Stimulated activated CD8-positive, alpha-beta memory T cell treated with anti-CD3 and anti-CD28 coated beads, Interleukin-15, amount 100 ng/mL, for 1 hour (primary cell): ENCODE results near the gene GABRD.

Source experiments
- DNase-seq: peaks from one replicate; pipeline ENCODE4 v3.0.0-alpha.2; 2020; ENCODE audit warnings: low read depth

Gene GABRD

GRCh38 chr1:2039251-2039650 is 20.1 kb downstream of the GABRD start:
- DNase-seq = no peak

- no peak for DNase-seq
Observed at GRCh38 chr1:2041305-2041704, 22.2 kb downstream of the GABRD start.

- DNase-seq = no peak
Observed at GRCh38 chr1:2041887-2042286, 22.7 kb downstream of the GABRD start.

- DNase-seq = no peak
Observed at GRCh38 chr1:2042830-2043773, 24.0 kb downstream of the GABRD start.

- no peak for DNase-seq
Observed at GRCh38 chr1:2043886-2044285, 24.7 kb downstream of the GABRD start.

- peak; percentile 52 for DNase-seq
Observed at GRCh38 chr1:2044510-2045319, 25.6 kb downstream of the GABRD start.

GRCh38 chr1:2045468-2046173 is 26.5 kb downstream of the GABRD start:
- DNase-seq = no peak

GRCh38 chr1:2046174-2046917 is 27.2 kb downstream of the GABRD start:
- no peak for DNase-seq

GRCh38 chr1:2046953-2047748 is 28.0 kb downstream of the GABRD start:
- no peak for DNase-seq

GRCh38 chr1:2047749-2048729 is 28.9 kb downstream of the GABRD start:
- DNase-seq = no peak

GRCh38 chr1:2049225-2049717 is 30.1 kb downstream of the GABRD start:
- no peak for DNase-seq

- DNase-seq = peak; percentile 85
Observed at GRCh38 chr1:2049718-2050431, 30.7 kb downstream of the GABRD start, which contains the start of gene PRKCZ. PRKCZ (plus strand) TSS chr1:2050411; CDS start chr1:2050631, 220 bp downstream.

- no peak for DNase-seq
Observed at GRCh38 chr1:2050461-2050792, 31.3 kb downstream of the GABRD start.

- no peak for DNase-seq
Observed at GRCh38 chr1:2050793-2051682, 31.9 kb downstream of the GABRD start.

GRCh38 chr1:2052054-2052679 is 33.0 kb downstream of the GABRD start:
- no peak for DNase-seq

GRCh38 chr1:2052756-2053155 is 33.6 kb downstream of the GABRD start:
- DNase-seq = no peak

- DNase-seq = no peak
Observed at GRCh38 chr1:2053217-2053616, 34.1 kb downstream of the GABRD start.
